GM21723 (cell line): ENCODE measurements around the gene FLT1.

Source experiments
- ATAC-seq: cut with Tn5 transposase; IDR thresholded peaks from one replicate; pipeline ENCODE4 v1.9.1; 2021; ENCODE audit warnings: mild to moderate bottlenecking, moderate library complexity; ENCODE audit not compliant: unreplicated experiment

The FLT1 gene

GRCh38 chr13:28258417-28258816, 236.5 kb downstream of the FLT1 start:
- ATAC-seq, result no peak

GRCh38 chr13:28257305-28257704, 237.6 kb downstream of the FLT1 start:
- no peak for ATAC-seq

GRCh38 chr13:28252547-28252946, 242.4 kb downstream of the FLT1 start:
- no peak for ATAC-seq

GRCh38 chr13:28251466-28251865, 243.5 kb downstream of the FLT1 start:
- ATAC-seq, result no peak

- ATAC-seq, result no peak
These were observed 244.4 kb downstream of the FLT1 start for GRCh38 chr13:28250542-28250941.
